ENCODE data around the gene CRYBG1. TPM values are rescaled to one million over a fixed set of nuclear protein-coding genes. Genes with fewer than 3 reads are reported as not detected.
A peak's percentile ranks its signal among the peaks of the same experiment; 100 is the strongest.

Gene CRYBG1
- total RNA-seq, 1 experiment from 2014 or later: 5.7 TPM

GRCh38 chr6:106509420-106510089 is 149.0 kb downstream of the CRYBG1 start:
- Histone ChIP-seq H3K14ac (ENCODE audit: insufficient read depth, low read length) (no peak overlapping the region), H3K9ac (ENCODE audit: extremely low read depth, insufficient read length, low read length) (no peak overlapping the region), H3K18ac (ENCODE audit: insufficient read length, low read depth, low read length) (no peak overlapping the region), H2AK5ac (ENCODE audit: insufficient read length, low read length) (no peak overlapping the region), H3K79me1 (ENCODE audit: insufficient read depth, low read depth, low read length, poor library complexity, severe bottlenecking) (no peaks in the 10 kb centered on the region), H4K8ac (replicated peaks; ENCODE audit: insufficient read length, low read depth, low read length) (no peak overlapping the region), H3K4ac (ENCODE audit: low read depth, low read length) (no peak overlapping the region), H3K56ac (ENCODE audit: insufficient read length, low read depth, low read length) (no peak overlapping the region), H2BK12ac (ENCODE audit: insufficient read length, low read depth, low read length) (no peak overlapping the region), H3K79me2 (ENCODE audit: insufficient read depth, low read length) (no peaks in the 10 kb centered on the region), H3K27ac (ENCODE audit: insufficient read length, low read depth, low read length) (no peak overlapping the region), H3K23ac (ENCODE audit: insufficient read length, low read depth, low read length) (no peak overlapping the region), H3K4me2 (ENCODE audit: insufficient read depth, insufficient read length, low read length) (peak overlapping the region; percentile 79), H4K91ac (ENCODE audit: insufficient read length, low read depth, low read length) (no peak overlapping the region), H3K9me3 (ENCODE audit: control insufficient read depth, low read depth, low read length) (no peaks in the 10 kb centered on the region), H3K4me1 (ENCODE audit: insufficient read depth, low read length) (no peaks in the 10 kb centered on the region), H3K23me2 (ENCODE audit: insufficient read length, low read depth, low read length, poor library complexity, severe bottlenecking) (peaks cover 30% of the 10 kb centered on the region), H2BK120ac (ENCODE audit: low read depth, low read length, poor library complexity, severe bottlenecking) (no peak overlapping the region), H3K27me3 (ENCODE audit: insufficient read depth, low read length) (peaks cover 25% of the 10 kb centered on the region; the same call in 1 of the 2 replicates), H2BK15ac (ENCODE audit: low read depth, low read length) (no peak overlapping the region), H2BK5ac (ENCODE audit: insufficient read length, low read length) (no peak overlapping the region), H4K20me1 (ENCODE audit: control insufficient read depth, insufficient read depth, insufficient read length) (no peaks in the 10 kb centered on the region), H2BK20ac (ENCODE audit: low read depth, low read length, poor library complexity, severe bottlenecking) (no peak overlapping the region), H4K5ac (ENCODE audit: insufficient read length, low read depth, low read length) (no peak overlapping the region), H2AFZ (ENCODE audit: low read length) (no peak overlapping the region), H3T11ph (ENCODE audit: low read length) (no peak overlapping the region)
- H3K27ac Mint-ChIP-seq: no peak overlapping the region
- peaks cover 0 to 4% of the 10 kb centered on the region in 2 experiments; a peak in 1 of 5 replicates for H3K9me3 Mint-ChIP-seq
- no CpG with 5 or more reads among the region's 25 CpGs for WGBS (ENCODE audit: extremely low coverage, insufficient read length, low lambda C conversion rate)
- H3K4me1 Mint-ChIP-seq: peaks cover 30 to 34% of the 10 kb centered on the region in 2 experiments
- peaks cover 77% of the 10 kb centered on the region for H3K27me3 Mint-ChIP-seq (ENCODE audit: low read depth)
- DNase-seq: peak; percentile 57
- peak overlapping the region; percentile 79 to 93 for H3K4me3 Mint-ChIP-seq
- peaks cover 0 to 2% (median 0%) of the 10 kb centered on the region in 3 experiments; a peak in 2 of 7 replicates for H3K36me3 Mint-ChIP-seq (ENCODE audit: insufficient read depth in 1 of 3, low read depth in 3 of 3)
- peak; percentile 59 for TF ChIP-seq CTCF (conservative IDR thresholded peaks at IDR 0.05)
